HepG2 (cell line): ENCODE results near the gene PLCG1.

Source experiments
- CTCF ChIP-seq: sonication (generic); formaldehyde crosslinking; IDR thresholded peaks from 2 replicates; pipeline ENCODE4 v1.5.0; 2020; ENCODE audit warnings: mild to moderate bottlenecking, missing genetic modification reagents, moderate library complexity
- ELF4 ChIP-seq: sonication (generic); formaldehyde crosslinking; IDR thresholded peaks from 2 replicates; pipeline ENCODE4 v1.5.0; 2020; ENCODE audit warnings: missing genetic modification reagents, mild to moderate bottlenecking, moderate library complexity, borderline replicate concordance
- HOMEZ ChIP-seq: IDR thresholded peaks from 2 replicates; pipeline ENCODE4 v1.6.1; 2016; ENCODE audit warnings: low read depth
- MYNN ChIP-seq: sonication (generic); formaldehyde crosslinking; IDR thresholded peaks from 2 replicates; pipeline ENCODE4 v1.4.0; 2020; ENCODE audit warnings: mild to moderate bottlenecking, low read depth, missing genetic modification reagents
- PRPF4 ChIP-seq: fragments of 200-400 bp; formaldehyde crosslinking; IDR thresholded peaks from 2 replicates; pipeline ENCODE4 v1.6.1; 2016; ENCODE audit warnings: low read length, low read depth; ENCODE audit not compliant: poor library complexity, severe bottlenecking
- RARA ChIP-seq: IDR thresholded peaks from 2 replicates; pipeline ENCODE4 v1.6.1; 2016; ENCODE audit warnings: missing genetic modification reagents, missing compliant biosample characterization
- RFX1 ChIP-seq: fragments of 450-650 bp; IDR thresholded peaks from 2 replicates; pipeline ENCODE4 v1.6.1; 2017
- RFX5 ChIP-seq: IDR thresholded peaks from 2 replicates; pipeline ENCODE4 v1.6.1; 2011; ENCODE audit warnings: low read depth, low read length, improper control_type of control experiment
- YY1 ChIP-seq: IDR thresholded peaks from 2 replicates; pipeline ENCODE4 v1.6.1; 2011; ENCODE audit warnings: low read length, low read depth, moderate library complexity, mild to moderate bottlenecking; ENCODE audit not compliant: insufficient read depth, insufficient replicate concordance
- ZBTB46 ChIP-seq: sonication (generic); formaldehyde crosslinking; IDR thresholded peaks from 2 replicates; pipeline ENCODE4 v1.4.0; 2020; ENCODE audit warnings: mild to moderate bottlenecking, missing genetic modification reagents, borderline replicate concordance

- TF ChIP-seq YY1 (no peak), HOMEZ (CRISPR knock-in tag) (no peak), CTCF (CRISPR knock-in tag) (no peak), PRPF4 (no peak), RARA (CRISPR knock-in tag) (no peak), MYNN (no peak), ELF4 (no peak), RFX1 (no peak), RFX5 (no peak), ZBTB46 (CRISPR knock-in tag) (no peak)
Measured at GRCh38 chr20:41191562-41192500, 54.5 kb downstream of the PLCG1 start.
